ENCODE results near the gene ANAPC2.

ANAPC2 gene

GRCh38 chr9:137143459-137143858, 44.9 kb downstream of the ANAPC2 start:
- Histone ChIP-seq H3K36me3 (replicated peaks; ENCODE audit: insufficient read depth, low read length) (no peaks in the 10 kb centered on the region), H3K9me2 (replicated peaks; ENCODE audit: insufficient read depth, low read length) (no peaks in the 10 kb centered on the region), H3K4me3 (ENCODE audit: low read length) (no peak overlapping the region), H3K4me1 (ENCODE audit: low read length) (no peaks in the 10 kb centered on the region), H3K27ac (ENCODE audit: low read length) (no peak overlapping the region), H3K4me2 (ENCODE audit: low read depth, low read length) (no peak overlapping the region), H4K20me1 (ENCODE audit: insufficient read depth, low read length) (no peaks in the 10 kb centered on the region), H2AFZ (ENCODE audit: low read length) (no peak overlapping the region), H3K27me3 (replicated peaks; ENCODE audit: insufficient read depth, low read length) (peaks cover 64% of the 10 kb centered on the region), H3K79me2 (ENCODE audit: low read length) (no peaks in the 10 kb centered on the region), H3K9me3 (replicated peaks; ENCODE audit: insufficient read depth, low read length) (no peaks in the 10 kb centered on the region), H3K9ac (ENCODE audit: low read length) (no peak overlapping the region), H3F3A (ENCODE audit: insufficient read depth, low read length) (no peaks in the 10 kb centered on the region)
- TF ChIP-seq CTCF (IDR thresholded peaks at IDR 0.05; ENCODE audit: low read length) = no peak
- TF ChIP-seq EZH2phosphoT487 (IDR thresholded peaks at IDR 0.05; ENCODE audit: low read length) = no peak
- no peak for TF ChIP-seq EZH2 (optimal IDR thresholded peaks at IDR 0.05; ENCODE audit: low read depth, low read length)
- no peak for DNase-seq

- no peaks in the 10 kb centered on the region for H3K9me2 ChIP-seq (replicated peaks; ENCODE audit: insufficient read depth, low read length)
- no peak overlapping the region for H3K27ac ChIP-seq (ENCODE audit: low read length)
- H3K4me3 ChIP-seq (ENCODE audit: low read length) = no peak overlapping the region
- H3K9me3 ChIP-seq (replicated peaks; ENCODE audit: insufficient read depth, low read length) = no peaks in the 10 kb centered on the region
- no peaks in the 10 kb centered on the region for H3F3A ChIP-seq (ENCODE audit: insufficient read depth, low read length)
- H3K4me1 ChIP-seq (ENCODE audit: low read length) = no peaks in the 10 kb centered on the region
- no peak overlapping the region for H3K4me2 ChIP-seq (ENCODE audit: low read depth, low read length)
- H3K79me2 ChIP-seq (ENCODE audit: low read length) = no peaks in the 10 kb centered on the region
- H2AFZ ChIP-seq (ENCODE audit: low read length) = no peak overlapping the region
- TF ChIP-seq EZH2phosphoT487 (IDR thresholded peaks at IDR 0.05; ENCODE audit: low read length) = no peak
- no peak for TF ChIP-seq CTCF (IDR thresholded peaks at IDR 0.05; ENCODE audit: low read length)
- no peak for TF ChIP-seq EZH2 (optimal IDR thresholded peaks at IDR 0.05; ENCODE audit: low read depth, low read length)
- H3K27me3 ChIP-seq (replicated peaks; ENCODE audit: insufficient read depth, low read length) = peaks cover 71% of the 10 kb centered on the region
- H4K20me1 ChIP-seq (ENCODE audit: insufficient read depth, low read length) = no peaks in the 10 kb centered on the region
- H3K36me3 ChIP-seq (replicated peaks; ENCODE audit: insufficient read depth, low read length) = no peaks in the 10 kb centered on the region
- no peak overlapping the region for H3K9ac ChIP-seq (ENCODE audit: low read length)
- DNase-seq = no peak
These were observed 46.1 kb downstream of the ANAPC2 start for GRCh38 chr9:137141976-137142936.

GRCh38 chr9:137141050-137141810, 47.1 kb downstream of the ANAPC2 start:
- no peaks in the 10 kb centered on the region for H3K9me2 ChIP-seq (replicated peaks; ENCODE audit: insufficient read depth, low read length)
- H3K4me3 ChIP-seq (ENCODE audit: low read length) = no peak overlapping the region
- H3F3A ChIP-seq (ENCODE audit: insufficient read depth, low read length) = no peaks in the 10 kb centered on the region
- peaks cover 73% of the 10 kb centered on the region for H3K27me3 ChIP-seq (replicated peaks; ENCODE audit: insufficient read depth, low read length)
- H4K20me1 ChIP-seq (ENCODE audit: insufficient read depth, low read length) = no peaks in the 10 kb centered on the region
- no peaks in the 10 kb centered on the region for H3K36me3 ChIP-seq (replicated peaks; ENCODE audit: insufficient read depth, low read length)
- no peaks in the 10 kb centered on the region for H3K4me1 ChIP-seq (ENCODE audit: low read length)
- TF ChIP-seq EZH2 (optimal IDR thresholded peaks at IDR 0.05; ENCODE audit: low read depth, low read length) (no peak), EZH2phosphoT487 (IDR thresholded peaks at IDR 0.05; ENCODE audit: low read length) (no peak), CTCF (IDR thresholded peaks at IDR 0.05; ENCODE audit: low read length) (no peak)
- no peaks in the 10 kb centered on the region for H3K79me2 ChIP-seq (ENCODE audit: low read length)
- H2AFZ ChIP-seq (ENCODE audit: low read length) = no peak overlapping the region
- no peak overlapping the region for H3K9ac ChIP-seq (ENCODE audit: low read length)
- H3K9me3 ChIP-seq (replicated peaks; ENCODE audit: insufficient read depth, low read length) = no peaks in the 10 kb centered on the region
- DNase-seq = no peak
- H3K4me2 ChIP-seq (ENCODE audit: low read depth, low read length) = no peak overlapping the region
- no peak overlapping the region for H3K27ac ChIP-seq (ENCODE audit: low read length)

All from MM.1S (cell line).